PC-9 (cell line): ENCODE measurements around the gene EIF2B5. TPM values are rescaled to one million over a fixed set of nuclear protein-coding genes. Genes with fewer than 3 reads are reported as not detected.

Experiments used
- BruUV-seq: library from RNA; stranded (reverse); fragments of 400-500 nt; replicated peaks from 2 replicates; lab custom pipeline; 2021; lab: Mats Ljungman, UMichigan
- CTCF ChIA-PET: fragments of 300-600 bp; sonication (Branson Sonifier 250); formaldehyde crosslinking; loops from one replicate; lab custom pipeline; 2022; ENCODE audit warnings: antibody characterized with exemption; lab: Charles Lee
- POLR2A ChIA-PET: fragments of 300-600 bp; sonication (Branson Sonifier 250); formaldehyde crosslinking; loops from one replicate; lab custom pipeline; 2022; ENCODE audit warnings: antibody characterized with exemption; ENCODE audit not compliant: unreplicated experiment; lab: Charles Lee
- DNase-seq, 2 experiments: peaks; one replicate each; pipeline versions ENCODE4 v3.0.0 to v3.0.0-alpha.2; 2015 to 2022; ENCODE audit warnings: mixed read lengths in 1 of 2
- H2AFZ ChIP-seq: fragments of 200-600 bp; sonication (generic); 2 replicates; pipeline ENCODE4 v1.8.1; 2017; ENCODE audit warnings: antibody characterized with exemption
- H3F3A ChIP-seq: fragments of 200-600 bp; sonication (generic); 2 replicates; pipeline ENCODE4 v1.8.1; 2017; ENCODE audit warnings: antibody characterized with exemption, mild to moderate bottlenecking, low read depth; ENCODE audit not compliant: insufficient read depth
- H3K27ac ChIP-seq: fragments of 200-600 bp; sonication (generic); 2 replicates; pipeline ENCODE4 v1.6.1; 2016; ENCODE audit warnings: mixed run types
- H3K27me3 ChIP-seq: fragments of 200-600 bp; sonication (generic); 2 replicates; pipeline ENCODE4 v1.6.1; 2016; ENCODE audit warnings: low read depth, mixed run types; ENCODE audit not compliant: insufficient read depth
- H3K36me3 ChIP-seq: fragments of 200-600 bp; sonication (generic); 2 replicates; pipeline ENCODE4 v1.6.1; 2016; ENCODE audit warnings: low read depth, mixed run types
- H3K4me1 ChIP-seq: fragments of 200-600 bp; sonication (generic); replicated peaks from 2 replicates; pipeline ENCODE4 v1.6.1; 2016; ENCODE audit warnings: mixed run types; ENCODE audit not compliant: insufficient read depth
- H3K4me2 ChIP-seq: fragments of 200-600 bp; sonication (generic); 2 replicates; pipeline ENCODE4 v1.6.1; 2017; ENCODE audit warnings: mixed run types
- H3K4me3 ChIP-seq: fragments of 200-600 bp; sonication (generic); 2 replicates; pipeline ENCODE4 v1.6.1; 2016; ENCODE audit warnings: mixed run types
- H3K79me2 ChIP-seq: fragments of 200-600 bp; sonication (generic); 2 replicates; pipeline ENCODE4 v1.6.1; 2017; ENCODE audit warnings: low read depth, mixed run types
- H3K9me2 ChIP-seq: fragments of 200-600 bp; sonication (generic); 2 replicates; pipeline ENCODE4 v1.8.1; 2017; ENCODE audit warnings: mild to moderate bottlenecking; ENCODE audit not compliant: insufficient read depth
- H3K9me3 ChIP-seq: fragments of 200-600 bp; sonication (generic); 2 replicates; pipeline ENCODE4 v1.8.1; 2016; ENCODE audit warnings: low read depth; ENCODE audit not compliant: insufficient read depth
- H4K20me1 ChIP-seq: fragments of 200-600 bp; sonication (generic); 2 replicates; pipeline ENCODE4 v1.8.1; 2017; ENCODE audit not compliant: insufficient read depth
- CTCF ChIP-seq: fragments of 200-600 bp; sonication (generic); conservative IDR thresholded peaks from 2 replicates; pipeline ENCODE4 v1.6.1; 2017; ENCODE audit warnings: mixed run types, antibody characterized with exemption, mild to moderate bottlenecking, moderate library complexity
- EZH2 ChIP-seq: fragments of 200-600 bp; sonication (generic); IDR thresholded peaks from 2 replicates; pipeline ENCODE4 v1.8.0; 2017; ENCODE audit warnings: antibody characterized with exemption, low read depth
- intact Hi-C: fragments of 100-400 bp; cut with micrococcal nuclease; formaldehyde crosslinking; loops from one replicate; pipeline ENCODE4 v1.10.0; 2022; ENCODE audit not compliant: unreplicated experiment
- total RNA-seq: library from RNA; stranded (reverse); gene quantifications from 2 replicates; pipeline ENCODE4 v1.2.3, GENCODE V29; 2021

Gene EIF2B5
- total RNA-seq, 1 experiment from 2014 or later, result 54.1 TPM

DNA sequence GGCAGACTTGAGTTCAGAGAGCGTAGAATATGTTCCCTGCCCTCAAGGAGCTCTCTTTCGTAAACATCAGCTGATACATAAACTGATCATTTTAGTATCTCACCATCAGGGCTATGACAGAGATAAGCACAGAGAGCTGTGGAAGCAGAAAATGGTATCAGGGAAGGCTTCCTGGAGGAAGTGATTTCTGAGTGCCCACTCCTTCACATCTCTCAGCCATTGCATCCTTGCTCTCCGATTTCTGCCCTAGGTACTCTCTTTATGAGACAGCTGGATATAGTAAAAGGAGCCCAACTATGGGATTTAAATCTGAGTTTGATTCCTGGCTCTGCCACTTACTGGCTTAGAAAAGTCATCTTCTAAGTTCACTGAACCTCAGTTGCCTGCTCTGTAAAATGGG is 30.4 kb downstream of the EIF2B5 start:
- peaks cover 35% of the 10 kb centered on the region for H3K36me3 ChIP-seq
- H3F3A ChIP-seq, result peaks cover 8% of the 10 kb centered on the region; the same call in 1 of the 2 replicates
- no peak for TF ChIP-seq EZH2
- TF ChIP-seq CTCF, result no peak
- H3K27ac ChIP-seq, result no peak overlapping the region
- no peak for DNase-seq
- peaks cover 23% of the 10 kb centered on the region for H4K20me1 ChIP-seq
- intact Hi-C loops, result no loop called here
- no peak overlapping the region for H3K4me3 ChIP-seq
- H3K4me1 ChIP-seq, result no peaks in the 10 kb centered on the region
- no peaks in the 10 kb centered on the region for H3K9me2 ChIP-seq
- POLR2A ChIA-PET, result no interaction called here
- no peaks in the 10 kb centered on the region for H3K9me3 ChIP-seq
- peaks cover 24% of the 10 kb centered on the region for H3K79me2 ChIP-seq
- no peak overlapping the region for H3K4me2 ChIP-seq
- no TSS peak for BruUV-seq
- no peak overlapping the region for H2AFZ ChIP-seq
- no peaks in the 10 kb centered on the region for H3K27me3 ChIP-seq
- CTCF ChIA-PET, result no interaction called here

GRCh38 chr3:184166671-184167070 is 31.5 kb downstream of the EIF2B5 start:
- peaks cover 12% of the 10 kb centered on the region for H3K79me2 ChIP-seq
- BruUV-seq, result no TSS peak
- H3K9me3 ChIP-seq, result no peaks in the 10 kb centered on the region
- intact Hi-C loops, result no loop called here
- H3K9me2 ChIP-seq, result no peaks in the 10 kb centered on the region
- no peaks in the 10 kb centered on the region for H3K4me1 ChIP-seq
- peaks cover 40% of the 10 kb centered on the region for H3K36me3 ChIP-seq
- DNase-seq, result no peak
- ChIA-PET POLR2A (no interaction called here), CTCF (no interaction called here)
- peaks cover 12% of the 10 kb centered on the region; the same call in 1 of the 2 replicates for H3F3A ChIP-seq
- no peak overlapping the region for H3K4me2 ChIP-seq
- no peak overlapping the region for H3K27ac ChIP-seq
- H3K4me3 ChIP-seq, result no peak overlapping the region
- no peak for TF ChIP-seq CTCF
- TF ChIP-seq EZH2, result no peak
- H4K20me1 ChIP-seq, result peaks cover 17% of the 10 kb centered on the region
- H3K27me3 ChIP-seq, result no peaks in the 10 kb centered on the region
- no peak overlapping the region for H2AFZ ChIP-seq

- no peaks in the 10 kb centered on the region for H3K4me1 ChIP-seq
- no peaks in the 10 kb centered on the region for H3K9me2 ChIP-seq
- 0 out of 2 replicates have a peak, but pooled peaks cover 2% of the 10 kb centered on the region for H3K79me2 ChIP-seq
- H3F3A ChIP-seq, result peaks cover 21% of the 10 kb centered on the region; the same call in 1 of the 2 replicates
- no peaks in the 10 kb centered on the region for H3K27me3 ChIP-seq
- no peak overlapping the region for H3K4me2 ChIP-seq
- no TSS peak for BruUV-seq
- no peak for TF ChIP-seq EZH2
- peaks cover 40% of the 10 kb centered on the region for H3K36me3 ChIP-seq
- H2AFZ ChIP-seq, result no peak overlapping the region
- H3K4me3 ChIP-seq, result no peak overlapping the region
- ChIA-PET CTCF (no interaction called here), POLR2A (no interaction called here)
- peaks cover 6% of the 10 kb centered on the region; the same call in 1 of the 2 replicates for H4K20me1 ChIP-seq
- H3K9me3 ChIP-seq, result no peaks in the 10 kb centered on the region
- no peak for DNase-seq
- no peak overlapping the region for H3K27ac ChIP-seq
- intact Hi-C loops, result no loop called here
These were observed 32.6 kb downstream of the EIF2B5 start for GRCh38 chr3:184167786-184168185.
